ENCODE measurements around the gene ABTB2.

- no peak for TF ChIP-seq POLR2A (IDR thresholded peaks at IDR 0.05)
- TF ChIP-seq, protein P1, sequence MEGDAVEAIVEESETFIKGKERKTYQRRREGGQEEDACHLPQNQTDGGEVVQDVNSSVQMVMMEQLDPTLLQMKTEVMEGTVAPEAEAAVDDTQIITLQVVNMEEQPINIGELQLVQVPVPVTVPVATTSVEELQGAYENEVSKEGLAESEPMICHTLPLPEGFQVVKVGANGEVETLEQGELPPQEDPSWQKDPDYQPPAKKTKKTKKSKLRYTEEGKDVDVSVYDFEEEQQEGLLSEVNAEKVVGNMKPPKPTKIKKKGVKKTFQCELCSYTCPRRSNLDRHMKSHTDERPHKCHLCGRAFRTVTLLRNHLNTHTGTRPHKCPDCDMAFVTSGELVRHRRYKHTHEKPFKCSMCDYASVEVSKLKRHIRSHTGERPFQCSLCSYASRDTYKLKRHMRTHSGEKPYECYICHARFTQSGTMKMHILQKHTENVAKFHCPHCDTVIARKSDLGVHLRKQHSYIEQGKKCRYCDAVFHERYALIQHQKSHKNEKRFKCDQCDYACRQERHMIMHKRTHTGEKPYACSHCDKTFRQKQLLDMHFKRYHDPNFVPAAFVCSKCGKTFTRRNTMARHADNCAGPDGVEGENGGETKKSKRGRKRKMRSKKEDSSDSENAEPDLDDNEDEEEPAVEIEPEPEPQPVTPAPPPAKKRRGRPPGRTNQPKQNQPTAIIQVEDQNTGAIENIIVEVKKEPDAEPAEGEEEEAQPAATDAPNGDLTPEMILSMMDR (IDR thresholded peaks at IDR 0.05): no peak
These were observed 105.2 kb downstream of the ABTB2 start for GRCh38 chr11:34252651-34253050.

Data from esophagus squamous epithelium (tissue), 4 donors.